Activated T-cell treated with anti-CD3 and anti-CD28 coated beads, Interleukin-2, amount 50 U/mL, for 72 hours (primary cell): Measurements from ENCODE around the gene TRPM4. TPM values are rescaled to one million over a fixed set of nuclear protein-coding genes. Genes with fewer than 3 reads are reported as not detected.
"Not testable (repeated sequence)": the region's sequence is repeated elsewhere in the genome, so short reads cannot be mapped to it uniquely, and the experiment has no call there.

Experiments used
- ATAC-seq, 2 donors: fragments of 150-1000 bp; cut with Tn5 transposase; replicated peaks in 1 of 2; 2 replicates each; pipeline ENCODE4 v1.10.0; 2021; ENCODE audit warnings: moderate library complexity in 2 of 2, mild to moderate bottlenecking in 1 of 2
- DNase-seq, 2 donors: peaks; one replicate each; pipeline ENCODE4 v3.0.0; 2021 to 2022; ENCODE audit warnings: mixed read lengths in 1 of 2
- H3K27ac Mint-ChIP-seq: one replicate; pipeline ENCODE4 v1.8.0; 2022; ENCODE audit warnings: mild to moderate bottlenecking, moderate library complexity, mixed read lengths
- H3K27me3 Mint-ChIP-seq: one replicate; pipeline ENCODE4 v1.8.0; 2022; ENCODE audit warnings: low read depth, mixed read lengths
- H3K36me3 Mint-ChIP-seq, 2 donors: one replicate each; pipeline ENCODE4 v1.8.0; 2022; ENCODE audit warnings: mixed read lengths in 2 of 2, mild to moderate bottlenecking in 1 of 2; ENCODE audit not compliant: insufficient read depth in 2 of 2
- H3K4me1 Mint-ChIP-seq: one replicate; pipeline ENCODE4 v1.8.0; 2022; ENCODE audit warnings: low read depth, mixed read lengths
- H3K4me3 Mint-ChIP-seq, 2 donors: one replicate each; pipeline ENCODE4 v1.8.0; 2022; ENCODE audit warnings: mild to moderate bottlenecking in 2 of 2, mixed read lengths in 2 of 2, moderate library complexity in 2 of 2
- H3K9me3 Mint-ChIP-seq, 2 donors: one replicate each; pipeline ENCODE4 v1.8.0; 2022; ENCODE audit warnings: mixed read lengths in 2 of 2
- total RNA-seq, 2 donors: library from RNA; stranded (reverse); gene quantifications; one replicate each; pipeline ENCODE4 v1.2.3, GENCODE V29; 2022

Gene TRPM4
- total RNA-seq, 2 donors from 2014 or later: 0.96 to 1.5 TPM

GRCh38 chr19:49119411-49120324 is 37.9 kb upstream of the TRPM4 start, which contains the start of gene PPFIA3:
Gene PPFIA3, plus strand, starts transcription at chr19:49119544. Its CDS starts 8,330 bp downstream, at chr19:49127874.
- peaks cover 11% of the 10 kb centered on the region for H3K27me3 Mint-ChIP-seq
- peaks cover 0 to 2% of the 10 kb centered on the region in 2 donors for H3K36me3 Mint-ChIP-seq
- no peaks in the 10 kb centered on the region for H3K9me3 Mint-ChIP-seq
- H3K27ac Mint-ChIP-seq: peak within 1 kb of the TSS; percentile 92
- peaks cover 33% of the 10 kb centered on the region for H3K4me1 Mint-ChIP-seq
- ATAC-seq: peak; percentile 11 to 22
- H3K4me3 Mint-ChIP-seq: peak within 1 kb of the TSS; percentile 86 to 96
- peak; percentile 36 to 41 for DNase-seq

GRCh38 chr19:49120325-49120683 is 37.3 kb upstream of the TRPM4 start:
- H3K4me3 Mint-ChIP-seq: peak overlapping the region; percentile 50 to 86
- ATAC-seq: no peak
- H3K27ac Mint-ChIP-seq: no peak overlapping the region
- H3K4me1 Mint-ChIP-seq: peaks cover 33% of the 10 kb centered on the region
- DNase-seq: no peak
- H3K9me3 Mint-ChIP-seq: no peaks in the 10 kb centered on the region
- peaks cover 0 to 2% of the 10 kb centered on the region in 2 donors for H3K36me3 Mint-ChIP-seq
- H3K27me3 Mint-ChIP-seq: peaks cover 11% of the 10 kb centered on the region

DNA sequence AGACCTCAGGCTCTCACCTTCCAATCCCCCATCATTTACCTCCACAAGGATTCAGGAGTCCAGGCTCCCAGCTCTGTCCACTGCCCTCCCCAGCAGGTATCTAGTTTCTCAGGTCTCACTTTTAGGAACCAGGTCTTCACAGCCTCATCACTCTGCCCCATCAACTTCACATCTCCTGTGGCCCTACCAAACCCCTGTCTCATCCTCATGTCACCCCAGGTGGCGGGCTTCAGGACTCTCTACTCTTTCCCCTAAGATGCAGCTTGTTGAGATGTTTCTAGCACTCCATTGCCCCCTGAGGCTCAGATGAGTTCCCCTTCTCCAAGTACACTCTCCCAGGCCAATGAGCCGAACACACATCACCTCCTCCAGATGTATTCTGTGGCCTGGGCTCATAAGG is 36.7 kb upstream of the TRPM4 start:
- ATAC-seq (no peak), DNase-seq (no peak)
- H3K36me3 Mint-ChIP-seq: peaks cover 0 to 2% of the 10 kb centered on the region in 2 donors
- peaks cover 33% of the 10 kb centered on the region for H3K4me1 Mint-ChIP-seq
- peak overlapping the region; percentile 50 to 86 for H3K4me3 Mint-ChIP-seq
- no peak overlapping the region for H3K27ac Mint-ChIP-seq
- no peaks in the 10 kb centered on the region for H3K9me3 Mint-ChIP-seq
- H3K27me3 Mint-ChIP-seq: peaks cover 11% of the 10 kb centered on the region

DNA sequence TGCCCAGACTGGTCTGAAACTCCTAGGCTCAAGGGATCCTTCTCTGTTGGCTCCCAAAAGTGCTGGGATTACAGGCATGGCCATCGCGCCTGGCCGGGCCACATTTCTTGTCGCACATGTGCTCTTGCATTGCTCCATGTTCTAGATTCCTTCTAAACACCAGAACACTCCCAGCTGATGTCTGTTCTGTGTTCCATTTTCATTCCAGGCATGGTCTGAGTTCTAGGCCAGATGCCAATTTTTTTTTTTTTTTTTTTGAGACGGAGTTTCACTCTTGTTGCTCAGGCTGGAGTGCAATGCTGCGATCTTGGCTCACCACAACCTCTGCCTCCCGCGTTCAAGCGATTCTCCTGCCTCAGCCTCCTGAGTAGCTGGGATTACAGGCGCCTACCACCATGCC is 35.8 kb upstream of the TRPM4 start:
- H3K9me3 Mint-ChIP-seq, H3K36me3 Mint-ChIP-seq, H3K27ac Mint-ChIP-seq, ATAC-seq, DNase-seq: not testable (repeated sequence)
- Mint-ChIP-seq H3K27me3 (peaks cover 11% of the 10 kb centered on the region), H3K4me3 (peak overlapping the region in 1 of 2 donors; percentile 5), H3K4me1 (peaks cover 26% of the 10 kb centered on the region)

- not testable (repeated sequence) for DNase-seq, H3K36me3 Mint-ChIP-seq, ATAC-seq, H3K9me3 Mint-ChIP-seq, H3K4me3 Mint-ChIP-seq, H3K27ac Mint-ChIP-seq
- H3K27me3 Mint-ChIP-seq: peaks cover 11% of the 10 kb centered on the region
- H3K4me1 Mint-ChIP-seq: peaks cover 20% of the 10 kb centered on the region
These were observed 34.3 kb upstream of the TRPM4 start for GRCh38 chr19:49123285-49123684.

DNA sequence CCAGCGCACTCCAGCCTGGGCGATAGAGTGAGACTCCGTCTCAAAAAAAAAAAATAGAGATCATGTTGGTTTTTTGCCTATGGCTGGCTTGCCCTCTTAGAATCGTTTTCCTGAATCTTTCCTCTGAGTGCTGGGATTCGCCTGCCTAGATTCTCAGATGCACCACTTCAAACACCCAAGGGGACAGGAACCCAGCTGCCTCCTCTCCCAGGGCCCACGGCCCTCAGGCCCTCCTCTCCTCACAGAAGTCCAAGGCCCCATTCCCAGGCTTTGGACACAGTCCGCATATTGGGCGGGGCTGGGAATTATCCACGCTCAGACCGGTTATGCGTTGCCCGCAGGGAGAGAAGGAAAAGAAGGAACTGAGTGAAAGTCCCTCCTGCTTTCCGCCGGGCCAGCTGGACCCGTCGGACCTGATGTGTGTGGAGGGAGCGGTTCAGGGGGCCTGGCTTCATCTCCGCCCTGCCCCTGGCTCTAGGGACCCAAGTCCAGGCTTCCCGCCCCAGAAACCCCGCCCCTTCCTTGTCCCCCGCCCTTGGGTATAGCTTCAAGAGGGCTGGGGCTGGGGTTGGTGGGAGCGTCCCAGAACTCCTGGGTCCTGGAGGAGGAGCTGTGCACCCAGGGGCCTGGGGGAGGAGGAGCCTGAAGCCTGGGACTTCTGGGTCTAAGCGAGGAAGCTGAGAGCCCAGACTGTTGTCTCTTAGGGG is 32.4 kb upstream of the TRPM4 start:
- peaks cover 32% of the 10 kb centered on the region for H3K4me1 Mint-ChIP-seq
- H3K27ac Mint-ChIP-seq: no peak overlapping the region
- DNase-seq: no peak
- H3K27me3 Mint-ChIP-seq: peaks cover 11% of the 10 kb centered on the region
- no peaks in the 10 kb centered on the region for H3K9me3 Mint-ChIP-seq
- no peak for ATAC-seq
- peaks cover 0 to 2% of the 10 kb centered on the region in 2 donors for H3K36me3 Mint-ChIP-seq
- no peak overlapping the region for H3K4me3 Mint-ChIP-seq

DNA sequence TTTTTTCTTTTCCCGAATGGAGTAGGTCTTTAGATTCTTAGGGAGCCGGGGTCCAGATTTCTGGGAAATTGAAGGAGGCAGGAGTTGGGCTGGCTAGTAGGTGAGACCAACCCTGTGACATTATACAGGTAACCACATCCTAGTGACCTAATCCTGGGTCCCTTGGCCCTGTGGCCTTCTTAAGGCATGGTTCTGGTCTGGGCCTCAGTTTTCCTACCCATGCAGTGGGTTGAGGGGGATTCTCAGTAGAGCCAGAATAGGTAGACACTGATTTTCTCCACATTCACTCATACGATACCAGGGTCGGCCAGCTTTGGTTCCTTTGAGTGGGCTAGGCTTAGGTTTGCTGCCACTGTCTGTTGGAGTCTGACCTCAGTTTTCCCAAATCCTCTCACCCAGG is 31.0 kb upstream of the TRPM4 start:
- no peak overlapping the region for H3K27ac Mint-ChIP-seq
- H3K4me3 Mint-ChIP-seq: peak overlapping the region in 1 of 2 donors; percentile 62
- peaks cover 22% of the 10 kb centered on the region for H3K4me1 Mint-ChIP-seq
- H3K9me3 Mint-ChIP-seq: no peaks in the 10 kb centered on the region
- no peaks in the 10 kb centered on the region for H3K27me3 Mint-ChIP-seq
- no peak for ATAC-seq
- DNase-seq: no peak
- H3K36me3 Mint-ChIP-seq: peaks cover 0 to 2% of the 10 kb centered on the region in 2 donors

DNA sequence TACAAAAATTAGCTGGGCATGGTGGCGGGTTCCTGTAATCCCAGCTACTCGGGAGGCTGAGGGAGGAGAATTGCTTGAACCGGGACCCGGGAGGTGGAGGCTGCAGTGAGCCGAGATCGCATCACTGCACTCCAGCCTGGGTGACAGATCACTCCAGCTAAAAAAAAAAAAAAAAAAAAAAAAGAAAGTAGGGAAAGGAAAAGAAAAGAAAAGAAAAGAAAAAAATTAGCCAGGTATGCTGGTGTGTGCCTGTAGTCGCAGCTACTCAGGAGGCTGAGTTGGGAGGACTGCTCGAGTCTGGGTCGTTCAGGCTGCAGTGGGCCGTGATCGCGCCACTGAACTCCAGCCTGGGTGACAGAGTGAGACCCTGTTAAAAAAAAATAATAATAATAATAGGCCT is 30.4 kb upstream of the TRPM4 start:
- H3K4me3 Mint-ChIP-seq: peak overlapping the region in 1 of 2 donors; percentile 62
- not testable (repeated sequence) for DNase-seq, ATAC-seq, H3K36me3 Mint-ChIP-seq, H3K9me3 Mint-ChIP-seq, H3K27ac Mint-ChIP-seq, H3K27me3 Mint-ChIP-seq
- peaks cover 22% of the 10 kb centered on the region for H3K4me1 Mint-ChIP-seq

DNA sequence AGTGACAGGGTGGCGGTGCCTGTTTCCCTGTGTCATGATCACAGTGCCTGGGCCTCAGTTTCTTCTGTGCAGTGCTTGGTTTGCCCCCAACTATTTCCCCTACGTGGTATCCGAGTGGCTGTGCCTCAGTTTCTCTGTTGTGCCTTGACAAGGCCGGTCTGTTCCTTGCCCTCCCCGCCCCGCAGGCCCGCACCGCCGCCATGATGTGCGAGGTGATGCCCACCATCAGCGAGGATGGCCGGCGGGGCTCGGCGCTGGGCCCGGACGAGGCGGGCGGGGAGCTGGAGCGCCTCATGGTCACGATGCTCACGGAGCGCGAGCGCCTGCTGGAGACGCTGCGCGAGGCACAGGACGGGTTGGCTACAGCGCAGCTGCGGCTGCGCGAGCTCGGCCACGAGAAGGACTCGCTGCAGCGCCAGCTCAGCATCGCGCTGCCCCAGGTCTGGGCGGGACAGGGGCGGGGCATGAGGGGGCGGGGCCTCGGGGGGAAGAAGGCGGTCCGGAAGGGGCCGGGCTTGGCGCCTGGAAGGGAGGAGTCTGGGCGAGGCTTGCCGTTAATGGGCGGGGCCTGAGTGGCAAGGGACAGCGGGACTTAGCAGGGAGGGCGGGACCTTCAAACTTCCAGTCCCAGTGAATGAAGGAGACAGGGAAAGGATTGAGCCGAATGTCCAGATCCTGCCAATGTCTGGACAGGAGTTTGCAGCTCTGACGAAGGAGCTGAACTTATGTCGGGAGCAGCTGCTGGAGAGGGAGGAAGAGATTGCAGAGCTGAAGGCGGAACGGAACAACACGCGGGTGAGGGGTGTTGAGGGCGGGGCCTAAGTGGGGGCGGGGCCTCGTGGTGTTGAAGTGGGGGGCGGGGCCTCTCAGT is 29.7 kb upstream of the TRPM4 start:
- peak overlapping the region; percentile 88 to 98 for H3K4me3 Mint-ChIP-seq
- no peaks in the 10 kb centered on the region for H3K36me3 Mint-ChIP-seq
- H3K4me1 Mint-ChIP-seq: peaks cover 22% of the 10 kb centered on the region
- ATAC-seq (peak; percentile 96 to 97), DNase-seq (peak; percentile 97)
- no peak overlapping the region for H3K27ac Mint-ChIP-seq
- no peaks in the 10 kb centered on the region for H3K27me3 Mint-ChIP-seq
- H3K9me3 Mint-ChIP-seq: no peaks in the 10 kb centered on the region

DNA sequence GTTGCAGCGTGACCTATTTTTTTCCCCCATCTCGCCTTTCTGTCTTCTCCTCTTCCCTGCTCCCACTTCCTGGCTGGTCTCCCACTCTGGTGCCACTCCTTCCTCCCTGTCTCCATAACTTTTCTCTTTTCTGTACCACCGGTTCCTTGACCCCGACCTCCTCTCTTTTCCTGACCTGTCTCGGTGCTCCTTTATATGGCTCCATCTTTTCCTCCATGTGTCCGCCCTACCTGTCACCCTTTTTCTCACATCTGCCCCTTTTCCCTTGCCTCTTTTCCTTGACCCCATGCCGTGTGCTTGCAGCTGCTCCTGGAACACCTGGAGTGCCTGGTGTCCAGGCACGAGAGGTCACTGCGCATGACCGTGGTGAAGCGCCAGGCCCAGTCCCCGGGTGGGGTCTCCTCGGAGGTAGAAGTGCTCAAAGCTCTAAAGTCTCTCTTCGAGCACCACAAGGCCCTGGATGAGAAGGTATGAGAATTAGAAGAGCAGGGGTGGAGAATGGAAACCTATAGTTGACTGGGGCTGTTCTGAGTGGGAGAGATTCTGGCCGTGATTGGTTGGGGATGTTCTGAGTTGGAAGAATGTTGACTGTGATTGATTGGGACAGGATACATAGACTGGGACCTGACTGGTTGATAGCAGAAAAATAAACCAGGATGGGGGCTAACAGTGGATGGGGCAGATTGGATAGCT is 28.9 kb upstream of the TRPM4 start:
- no peaks in the 10 kb centered on the region for H3K9me3 Mint-ChIP-seq
- H3K36me3 Mint-ChIP-seq: no peaks in the 10 kb centered on the region
- no peaks in the 10 kb centered on the region for H3K27me3 Mint-ChIP-seq
- no peak overlapping the region for H3K27ac Mint-ChIP-seq
- DNase-seq: no peak
- peak overlapping the region; percentile 88 to 98 for H3K4me3 Mint-ChIP-seq
- no peak for ATAC-seq
- H3K4me1 Mint-ChIP-seq: peaks cover 22% of the 10 kb centered on the region

DNA sequence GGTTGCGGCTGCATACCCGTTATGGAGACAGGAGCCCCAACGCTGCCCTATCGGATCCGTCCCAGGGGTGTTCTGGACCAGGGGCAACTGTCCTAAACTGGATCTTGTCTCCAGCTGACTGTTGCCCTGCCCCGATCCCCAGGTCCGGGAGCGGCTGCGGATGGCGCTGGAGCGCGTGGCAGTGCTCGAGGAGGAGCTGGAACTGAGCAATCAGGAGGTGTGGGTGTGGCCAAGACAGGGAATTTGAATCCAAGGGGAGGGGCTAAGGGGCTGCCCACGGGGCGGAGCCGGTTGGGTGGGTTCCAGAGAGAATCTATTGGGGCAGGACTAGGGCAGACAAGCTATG is 28.4 kb upstream of the TRPM4 start:
- Mint-ChIP-seq H3K4me1 (peaks cover 22% of the 10 kb centered on the region), H3K27me3 (no peaks in the 10 kb centered on the region), H3K27ac (no peak overlapping the region), H3K4me3 (peak overlapping the region; percentile 88 to 98), H3K9me3 (no peaks in the 10 kb centered on the region), H3K36me3 (no peaks in the 10 kb centered on the region)
- ATAC-seq (no peak), DNase-seq (no peak)

GRCh38 chr19:49130325-49130724 is 27.3 kb upstream of the TRPM4 start:
- H3K9me3 Mint-ChIP-seq: no peaks in the 10 kb centered on the region
- H3K27ac Mint-ChIP-seq: no peak overlapping the region
- peaks cover 22% of the 10 kb centered on the region for H3K4me1 Mint-ChIP-seq
- ATAC-seq (no peak), DNase-seq (no peak)
- H3K27me3 Mint-ChIP-seq: no peaks in the 10 kb centered on the region
- no peak overlapping the region for H3K4me3 Mint-ChIP-seq
- no peaks in the 10 kb centered on the region for H3K36me3 Mint-ChIP-seq
